HG03097 (cell line): ENCODE data around the gene UGCG.
A peak's percentile ranks its signal among the peaks of the same experiment; 100 is the strongest.
"Not testable (repeated sequence)": the region's sequence is repeated elsewhere in the genome, so short reads cannot be mapped to it uniquely, and the experiment has no call there.

Source experiments
- ATAC-seq: cut with Tn5 transposase; IDR thresholded peaks from one replicate; pipeline ENCODE4 v1.9.1; 2021; ENCODE audit not compliant: unreplicated experiment, low FRiP score

Gene UGCG

GRCh38 chr9:111895996-111896941 lies at the start of gene UGCG:
TSS of gene UGCG (plus strand) at chr9:111896814. CDS start at chr9:111897216, 402 bp downstream.
- ATAC-seq: peak; percentile 84

DNA sequence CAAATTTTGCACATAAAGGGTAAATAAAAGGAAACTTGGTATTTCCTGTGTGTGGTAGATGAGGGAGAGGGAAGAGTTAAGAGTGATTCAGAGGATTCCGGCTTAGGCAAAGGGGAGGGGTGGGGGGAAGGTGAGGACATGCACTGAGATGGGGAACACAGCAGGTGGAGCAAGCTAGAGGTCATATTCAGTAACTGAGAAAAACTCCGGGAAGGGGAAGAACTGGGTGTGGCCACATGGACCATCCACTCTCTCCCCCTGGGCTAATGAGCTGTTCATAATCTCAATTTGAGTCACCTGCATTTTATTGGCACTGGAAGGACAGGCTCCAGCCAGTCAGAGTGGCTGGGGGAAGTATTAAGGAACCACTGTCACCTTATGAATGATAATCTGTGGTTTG lies 45.1 kb upstream of the UGCG start:
- no peak for ATAC-seq

GRCh38 chr9:111852291-111852690 lies 44.3 kb upstream of the UGCG start:
- no peak for ATAC-seq

DNA sequence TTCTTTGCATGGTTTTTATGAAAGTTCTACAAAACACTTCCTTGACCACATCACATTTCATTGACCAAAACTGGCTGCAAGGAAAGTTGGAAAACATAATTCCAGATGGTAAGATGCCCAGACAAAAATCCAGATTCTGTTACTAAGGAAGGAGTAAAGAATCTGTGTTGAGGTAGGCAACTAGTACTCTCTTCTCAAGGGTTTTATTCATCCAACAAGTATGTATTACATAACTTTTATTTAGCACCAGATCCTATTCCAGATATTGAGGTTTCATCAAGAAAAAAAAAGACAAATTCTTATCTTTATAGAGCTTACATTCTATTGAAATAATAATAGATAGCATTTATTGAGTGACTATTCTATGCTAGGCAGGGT lies 43.2 kb upstream of the UGCG start:
- no peak for ATAC-seq

- no peak for ATAC-seq
Measured at GRCh38 chr9:111854799-111855198, 41.8 kb upstream of the UGCG start.

GRCh38 chr9:111857555-111858211 lies 38.9 kb upstream of the UGCG start:
- no peak for ATAC-seq

DNA sequence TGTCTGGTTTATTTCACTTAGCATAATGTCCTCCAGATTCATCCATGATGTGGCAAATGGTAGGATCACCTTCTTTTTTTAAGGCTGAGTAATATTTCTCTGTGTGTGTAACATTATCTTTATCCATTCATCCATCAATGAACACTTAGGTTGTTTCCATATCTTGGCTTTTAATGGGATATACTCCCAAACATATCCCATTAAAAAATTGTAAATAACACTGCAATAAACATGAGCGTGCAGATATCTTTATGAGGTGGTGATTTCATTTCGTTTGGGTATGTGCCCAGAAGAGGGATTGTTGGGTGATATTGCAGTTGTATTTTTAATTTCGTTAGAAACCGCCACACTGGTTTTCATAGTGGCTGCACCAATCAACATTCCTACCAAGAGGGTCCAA lies 36.2 kb upstream of the UGCG start:
- ATAC-seq: no peak

- ATAC-seq: no peak
Measured at GRCh38 chr9:111863636-111864035, 33.0 kb upstream of the UGCG start.

- ATAC-seq: no peak
Measured at GRCh38 chr9:111866976-111867375, 29.6 kb upstream of the UGCG start.

GRCh38 chr9:111868475-111868874 lies 28.1 kb upstream of the UGCG start:
- no peak for ATAC-seq

DNA sequence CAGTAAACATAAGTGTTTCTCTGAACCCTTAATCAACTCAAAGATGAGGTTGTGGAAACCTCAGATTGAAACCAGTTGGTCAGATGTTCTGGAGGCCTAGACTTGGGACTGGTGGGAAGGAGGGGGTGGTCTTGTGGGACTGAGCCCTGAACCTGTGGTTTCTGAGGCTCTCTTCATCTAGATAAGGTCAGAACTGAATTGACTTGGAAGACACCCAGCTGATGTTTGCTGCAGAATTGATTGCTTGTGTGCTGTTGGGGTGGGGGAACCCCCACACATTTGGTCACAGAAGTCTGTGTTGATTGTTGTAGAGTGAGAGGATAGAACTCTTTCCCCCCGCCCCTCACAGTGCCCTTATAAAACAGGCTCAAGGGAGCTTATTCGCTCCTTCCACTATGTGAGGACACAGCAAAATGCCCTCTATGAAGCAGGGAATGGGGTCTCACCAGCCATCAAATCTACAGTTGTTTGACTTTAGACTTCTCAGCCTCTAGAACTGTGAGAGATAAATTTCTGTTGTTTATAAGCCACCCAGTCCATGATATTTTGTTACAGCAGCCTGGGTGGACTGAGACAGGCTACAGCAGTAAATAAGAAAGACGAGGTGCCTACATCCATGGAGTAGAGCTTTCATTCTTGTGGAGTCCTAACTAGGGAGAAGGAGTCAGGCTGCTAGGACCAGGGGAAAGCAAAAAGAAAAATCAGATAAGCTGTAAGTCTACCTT lies 25.7 kb upstream of the UGCG start:
- no peak for ATAC-seq

DNA sequence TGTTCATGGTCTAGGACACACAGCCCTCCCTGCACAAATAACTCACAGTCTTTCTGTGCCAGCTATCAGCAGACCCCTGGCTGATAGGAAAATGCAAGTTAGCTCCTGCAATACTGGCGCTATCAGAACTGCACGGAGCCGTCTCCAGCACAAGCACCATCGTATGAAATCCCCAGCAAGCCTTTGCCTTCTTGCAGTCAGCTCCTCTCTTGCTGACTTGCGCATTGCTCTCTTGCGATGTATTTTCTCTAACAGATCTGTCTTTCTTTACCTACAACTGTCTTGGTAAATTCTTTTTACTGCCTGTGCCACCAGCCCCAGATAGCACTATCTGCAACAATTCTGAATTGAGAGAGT lies 25.1 kb upstream of the UGCG start:
- ATAC-seq: no peak

GRCh38 chr9:111872886-111873285 lies 23.7 kb upstream of the UGCG start:
- ATAC-seq: no peak

DNA sequence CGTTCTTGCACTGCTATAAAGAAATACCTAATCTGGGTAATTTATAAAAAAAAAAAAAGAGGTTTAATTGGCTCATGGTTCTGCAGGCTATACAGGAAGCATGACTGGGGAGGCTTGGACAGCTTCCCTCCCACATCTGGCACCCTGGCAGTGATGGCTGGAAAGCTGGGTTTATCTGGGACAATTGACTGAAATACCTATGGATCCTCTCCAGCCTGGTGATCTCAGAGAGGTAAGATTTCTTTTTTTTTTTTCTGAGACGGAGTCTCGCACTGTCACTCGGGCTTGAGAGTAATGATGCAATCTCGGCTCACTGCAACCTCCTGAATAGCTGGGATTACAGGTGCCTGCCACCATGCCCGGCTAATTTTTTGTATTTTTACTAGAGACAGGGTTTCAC lies 22.7 kb upstream of the UGCG start:
- no peak for ATAC-seq

GRCh38 chr9:111874500-111874899 lies 22.1 kb upstream of the UGCG start:
- ATAC-seq: no peak

DNA sequence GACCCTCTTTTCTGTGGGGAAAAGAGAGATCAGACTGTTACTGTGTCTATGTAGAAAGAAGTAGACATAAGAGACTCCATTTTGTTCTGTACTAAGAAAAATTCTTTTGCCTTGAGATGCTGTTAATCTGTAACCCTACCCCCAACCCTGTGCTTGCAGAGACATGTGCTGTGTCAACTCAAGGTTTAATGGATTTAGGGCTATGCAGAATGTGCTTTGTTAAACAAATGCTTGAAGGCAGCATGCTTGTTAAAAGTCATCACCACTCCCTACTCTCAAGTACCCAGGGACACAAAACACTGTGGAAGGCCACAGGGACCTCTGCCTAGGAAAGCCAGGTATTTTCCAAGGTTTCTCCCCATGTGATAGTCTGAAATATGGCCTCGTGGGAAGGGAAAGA lies 21.3 kb upstream of the UGCG start:
- ATAC-seq: not testable (repeated sequence)

DNA sequence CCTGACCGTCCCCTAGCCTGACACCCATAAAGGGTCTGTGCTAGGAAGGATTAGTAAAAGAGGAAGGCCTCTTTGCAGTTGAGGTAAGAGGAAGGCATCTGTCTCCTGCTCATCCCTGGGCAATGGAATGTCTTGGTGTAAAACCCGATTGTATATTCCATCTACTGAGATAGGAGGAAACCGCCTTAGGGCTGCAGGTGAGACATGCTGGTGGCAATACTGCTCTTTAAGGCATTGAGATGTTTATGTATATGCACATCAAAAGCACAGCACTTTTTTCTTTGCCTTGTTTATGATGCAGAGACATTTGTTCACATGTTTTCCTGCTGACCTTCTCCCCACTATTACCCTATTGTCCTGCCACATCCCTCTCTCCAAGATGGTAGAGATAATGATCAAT lies 20.9 kb upstream of the UGCG start:
- ATAC-seq: not testable (repeated sequence)

DNA sequence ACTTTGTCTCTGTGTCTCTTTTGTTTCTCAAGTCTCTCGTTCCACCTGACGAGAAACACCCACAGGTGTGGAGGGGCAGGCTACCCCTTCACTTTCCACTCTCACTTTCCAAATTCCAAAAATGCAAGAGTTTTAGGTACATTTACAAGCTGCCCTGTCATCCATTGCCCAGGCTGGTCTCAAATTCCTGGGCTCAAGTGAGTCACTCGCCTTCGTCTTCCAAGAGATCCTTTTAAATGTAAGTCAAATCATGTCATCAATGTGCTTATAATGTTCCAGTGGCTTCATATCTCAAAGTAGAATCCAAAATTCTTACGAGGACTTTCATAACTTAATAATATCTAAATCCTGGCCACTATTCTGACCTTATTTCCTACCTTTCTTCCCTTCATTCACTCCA lies 20.4 kb upstream of the UGCG start:
- ATAC-seq: no peak

GRCh38 chr9:111877420-111877819 lies 19.2 kb upstream of the UGCG start:
- ATAC-seq: no peak

DNA sequence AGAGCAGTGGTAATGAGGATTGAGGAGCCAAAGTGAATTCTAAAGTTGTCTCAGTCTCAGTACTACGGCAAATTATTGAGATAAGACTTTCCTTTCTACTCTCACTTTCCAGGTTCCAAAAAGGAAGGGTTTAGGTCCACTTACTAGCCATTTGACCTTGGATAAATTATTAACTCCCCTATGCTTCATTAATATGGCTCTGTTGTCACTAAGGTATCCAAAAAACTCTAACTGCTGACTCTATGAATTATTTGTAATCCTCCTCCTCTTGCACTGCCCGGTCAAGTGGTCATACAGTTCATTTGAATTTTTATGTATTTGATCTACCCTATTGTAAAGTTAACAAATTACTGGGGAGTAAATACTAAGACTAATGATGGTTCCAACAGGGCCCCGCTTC lies 17.7 kb upstream of the UGCG start:
- ATAC-seq: no peak

- ATAC-seq: no peak
Measured at GRCh38 chr9:111886983-111887718, 9.5 kb upstream of the UGCG start.
